IMR-90 (cell line): Measurements from ENCODE around the gene RNASE3.
"Not testable (repeated sequence)": the region's sequence is repeated elsewhere in the genome, so short reads cannot be mapped to it uniquely, and the experiment has no call there.

ENCODE experiments used
- BHLHE40 ChIP-seq: fragments of 150-350 bp; IDR thresholded peaks from 2 replicates; pipeline ENCODE4 v1.6.1; 2016; ENCODE audit warnings: mild to moderate bottlenecking, low read depth, low read length
- CEBPB ChIP-seq: IDR thresholded peaks from 2 replicates; pipeline ENCODE4 v1.6.1; 2012; ENCODE audit warnings: low read depth, low read length, improper control_type of control experiment
- CTCF ChIP-seq: conservative IDR thresholded peaks from 2 replicates; pipeline ENCODE4 v1.5.1; 2012; ENCODE audit warnings: mild to moderate bottlenecking, low read depth, low read length, improper control_type of control experiment
- ELK1 ChIP-seq: fragments of 150-350 bp; IDR thresholded peaks from 2 replicates; pipeline ENCODE4 v1.6.1; 2016; ENCODE audit warnings: low read depth, mild to moderate bottlenecking, low read length, moderate library complexity, borderline replicate concordance
- FOS ChIP-seq: fragments of 150-350 bp; IDR thresholded peaks from 2 replicates; pipeline ENCODE4 v1.6.1; 2016; ENCODE audit warnings: low read depth, low read length
- MAFK ChIP-seq: IDR thresholded peaks from 2 replicates; pipeline ENCODE4 v1.6.1; 2012; ENCODE audit warnings: low read depth, low read length, improper control_type of control experiment
- MAZ ChIP-seq: IDR thresholded peaks from 2 replicates; pipeline ENCODE4 v1.6.1; 2012; ENCODE audit warnings: low read depth, mild to moderate bottlenecking, low read length, improper control_type of control experiment, moderate library complexity, borderline replicate concordance
- POLR2A ChIP-seq: IDR thresholded peaks from 2 replicates; pipeline ENCODE4 v1.6.1; 2012; ENCODE audit warnings: mild to moderate bottlenecking, low read depth, low read length
- RAD21 ChIP-seq: IDR thresholded peaks from 2 replicates; pipeline ENCODE4 v1.6.1; 2012; ENCODE audit warnings: low read length, improper control_type of control experiment
- SMC3 ChIP-seq: fragments of 150-350 bp; IDR thresholded peaks from 2 replicates; pipeline ENCODE4 v1.6.1; 2016; ENCODE audit warnings: low read depth, mild to moderate bottlenecking, antibody characterized with exemption, low read length, moderate library complexity
- USF2 ChIP-seq: fragments of 150-350 bp; IDR thresholded peaks from 2 replicates; pipeline ENCODE4 v1.6.1; 2017; ENCODE audit warnings: mild to moderate bottlenecking, antibody characterized with exemption, low read length, low read depth

- TF ChIP-seq CTCF, USF2, RAD21, SMC3, CEBPB, POLR2A, ELK1, BHLHE40, FOS, MAFK, MAZ: not testable (repeated sequence)
Observed at GRCh38 chr14:20882787-20883186, 8.4 kb upstream of the RNASE3 start.
